ENCODE measurements around the gene KIAA0319L.

DNA sequence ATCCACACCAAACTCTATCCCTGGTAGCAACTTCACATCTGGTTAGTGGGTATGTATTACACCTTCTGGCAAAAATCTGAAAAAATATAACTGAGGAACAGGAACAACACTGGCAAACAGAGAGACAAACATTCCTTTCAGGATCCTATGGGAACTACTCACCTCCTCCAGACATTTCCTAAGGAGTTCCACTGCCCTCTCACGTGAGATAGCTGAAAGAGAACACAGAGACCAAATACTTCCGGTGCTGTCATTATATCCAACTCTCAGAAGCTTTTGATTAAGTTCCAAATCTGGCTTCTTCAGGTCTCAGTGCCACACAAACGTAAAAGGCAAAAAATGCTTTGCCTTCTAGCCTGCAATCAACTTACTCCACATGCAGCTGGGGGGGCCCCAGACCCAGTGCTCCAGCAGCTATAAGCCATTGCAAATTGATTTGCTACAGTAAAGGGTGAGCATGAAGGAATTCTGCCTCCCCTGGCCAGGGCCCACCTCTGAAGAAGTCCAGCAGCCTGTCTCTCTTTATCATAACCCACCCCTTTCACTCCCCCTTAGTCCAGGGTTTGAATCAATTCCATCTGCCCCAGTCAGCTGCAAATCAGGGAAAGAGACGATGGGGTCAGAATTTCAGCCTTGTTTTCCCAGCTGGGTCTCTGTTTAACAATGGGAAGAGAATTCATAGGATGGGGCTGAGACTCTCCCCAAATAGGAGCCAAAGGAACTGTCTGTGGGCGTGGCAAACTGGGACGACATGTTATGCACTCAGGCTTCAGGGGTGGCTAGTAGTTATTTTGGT is 48.1 kb upstream of the KIAA0319L start:
- no peak for TF ChIP-seq POLR2AphosphoS5 (IDR thresholded peaks at IDR 0.05; ENCODE audit: low read depth, low read length)
- TF ChIP-seq, protein P1, sequence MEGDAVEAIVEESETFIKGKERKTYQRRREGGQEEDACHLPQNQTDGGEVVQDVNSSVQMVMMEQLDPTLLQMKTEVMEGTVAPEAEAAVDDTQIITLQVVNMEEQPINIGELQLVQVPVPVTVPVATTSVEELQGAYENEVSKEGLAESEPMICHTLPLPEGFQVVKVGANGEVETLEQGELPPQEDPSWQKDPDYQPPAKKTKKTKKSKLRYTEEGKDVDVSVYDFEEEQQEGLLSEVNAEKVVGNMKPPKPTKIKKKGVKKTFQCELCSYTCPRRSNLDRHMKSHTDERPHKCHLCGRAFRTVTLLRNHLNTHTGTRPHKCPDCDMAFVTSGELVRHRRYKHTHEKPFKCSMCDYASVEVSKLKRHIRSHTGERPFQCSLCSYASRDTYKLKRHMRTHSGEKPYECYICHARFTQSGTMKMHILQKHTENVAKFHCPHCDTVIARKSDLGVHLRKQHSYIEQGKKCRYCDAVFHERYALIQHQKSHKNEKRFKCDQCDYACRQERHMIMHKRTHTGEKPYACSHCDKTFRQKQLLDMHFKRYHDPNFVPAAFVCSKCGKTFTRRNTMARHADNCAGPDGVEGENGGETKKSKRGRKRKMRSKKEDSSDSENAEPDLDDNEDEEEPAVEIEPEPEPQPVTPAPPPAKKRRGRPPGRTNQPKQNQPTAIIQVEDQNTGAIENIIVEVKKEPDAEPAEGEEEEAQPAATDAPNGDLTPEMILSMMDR (IDR thresholded peaks at IDR 0.05) = no peak
- no peak for TF ChIP-seq SIN3A (IDR thresholded peaks at IDR 0.05; ENCODE audit: borderline replicate concordance, insufficient read depth, low read depth, low read length)

Data from Panc1 (cell line).